Measurements from ENCODE around the gene TTC7B. TPM values are rescaled to one million over a fixed set of nuclear protein-coding genes. Genes with fewer than 3 reads are reported as not detected.

The TTC7B gene
- total and polyA plus RNA-seq, 2 experiments from 2014 or later: 7.9 to 28.6 TPM

GRCh38 chr14:90490720-90491050 is 325.5 kb downstream of the TTC7B start:
- H3F3A ChIP-seq (replicated peaks; ENCODE audit: low read depth): no peaks in the 10 kb centered on the region
- no peak overlapping the region for H3K27ac Mint-ChIP-seq
- ATAC-seq (no peak), DNase-seq (ENCODE audit: low spot score) (no peak)
- no peaks in the 10 kb centered on the region; the same call in 2 of the 3 replicates for H3K36me3 Mint-ChIP-seq (ENCODE audit: low read depth)
- no peak overlapping the region for H2AFZ ChIP-seq
- H3K9me2 ChIP-seq (ENCODE audit: insufficient read depth): 0 out of 2 replicates have a peak, but pooled peaks cover 7% of the 10 kb centered on the region
- peaks cover 14% of the 10 kb centered on the region for H3K4me1 ChIP-seq (ENCODE audit: insufficient read depth)
- H3K36me3 ChIP-seq (ENCODE audit: insufficient read depth): no peaks in the 10 kb centered on the region
- H3K4me1 Mint-ChIP-seq: peaks cover 16% of the 10 kb centered on the region
- no peaks in the 10 kb centered on the region for H3K9me3 Mint-ChIP-seq
- no peaks in the 10 kb centered on the region for H4K20me1 ChIP-seq (replicated peaks; ENCODE audit: insufficient read depth)
- H3K27me3 Mint-ChIP-seq (ENCODE audit: insufficient read depth, low read depth, poor library complexity): peaks cover 22% of the 10 kb centered on the region
- H3K27me3 ChIP-seq (ENCODE audit: insufficient read depth): no peaks in the 10 kb centered on the region
- H3K4me3 Mint-ChIP-seq: no peak overlapping the region
- no peaks in the 10 kb centered on the region for H3K79me2 ChIP-seq (replicated peaks; ENCODE audit: insufficient read depth)
- no peak overlapping the region for H3K4me3 ChIP-seq
- no peak overlapping the region for H3K4me2 ChIP-seq
- no peak overlapping the region for H3K27ac ChIP-seq (ENCODE audit: low read depth)
- TF ChIP-seq CTCF (conservative IDR thresholded peaks at IDR 0.05; ENCODE audit: low read depth in 2 of 2) (no peak), POLR2AphosphoS5 (IDR thresholded peaks at IDR 0.05; ENCODE audit: low read depth) (no peak), REST (IDR thresholded peaks at IDR 0.05; ENCODE audit: unreplicated experiment) (no peak), ETS1 (IDR thresholded peaks at IDR 0.05) (no peak), STAT1 (IDR thresholded peaks at IDR 0.05; ENCODE audit: unreplicated experiment) (no peak), ZNF114 (CRISPR knock-in tag; IDR thresholded peaks at IDR 0.05) (no peak)

- no peak for TF ChIP-seq EZH2phosphoT487 (IDR thresholded peaks at IDR 0.05; ENCODE audit: unreplicated experiment)
- TF ChIP-seq REST (IDR thresholded peaks at IDR 0.05; ENCODE audit: unreplicated experiment): no peak
- TF ChIP-seq CREB1 (CRISPR knock-in tag; IDR thresholded peaks at IDR 0.05; ENCODE audit: low read depth): no peak
- TF ChIP-seq EZH2 (IDR thresholded peaks at IDR 0.05; ENCODE audit: low read depth, unreplicated experiment): no peak
- no peak for TF ChIP-seq NANOG (IDR thresholded peaks at IDR 0.05; ENCODE audit: borderline replicate concordance)
- TF ChIP-seq STAT1 (IDR thresholded peaks at IDR 0.05; ENCODE audit: unreplicated experiment): no peak
- TF ChIP-seq CTCF (conservative IDR thresholded peaks at IDR 0.05; ENCODE audit: low read depth in 2 of 2): no peak
- H3K79me2 ChIP-seq (replicated peaks; ENCODE audit: insufficient read depth): no peaks in the 10 kb centered on the region
- no peak overlapping the region for H3K27ac ChIP-seq (ENCODE audit: low read depth)
- H3K4me1 Mint-ChIP-seq: peaks cover 16% of the 10 kb centered on the region
- ATAC-seq (no peak), DNase-seq (ENCODE audit: low spot score) (no peak)
- H3K4me2 ChIP-seq: no peak overlapping the region
- H3K36me3 ChIP-seq (ENCODE audit: insufficient read depth): no peaks in the 10 kb centered on the region
- no peaks in the 10 kb centered on the region for H3K9me3 Mint-ChIP-seq
- no peak overlapping the region; the same call in 2 of the 3 replicates for H3K4me3 Mint-ChIP-seq
- H3K27me3 Mint-ChIP-seq (ENCODE audit: insufficient read depth, low read depth, poor library complexity): peaks cover 22% of the 10 kb centered on the region
- H2AFZ ChIP-seq: no peak overlapping the region
- no peak overlapping the region for H3K4me3 ChIP-seq
- H3K36me3 Mint-ChIP-seq (ENCODE audit: low read depth): no peaks in the 10 kb centered on the region; the same call in 2 of the 3 replicates
- H4K20me1 ChIP-seq (replicated peaks; ENCODE audit: insufficient read depth): no peaks in the 10 kb centered on the region
- H3K27ac Mint-ChIP-seq: no peak overlapping the region
- H3K27me3 ChIP-seq (ENCODE audit: insufficient read depth): no peaks in the 10 kb centered on the region
- H3F3A ChIP-seq (replicated peaks; ENCODE audit: low read depth): no peaks in the 10 kb centered on the region
- peaks cover 14% of the 10 kb centered on the region for H3K4me1 ChIP-seq (ENCODE audit: insufficient read depth)
- H3K9me2 ChIP-seq (ENCODE audit: insufficient read depth): 0 out of 2 replicates have a peak, but pooled peaks cover 4% of the 10 kb centered on the region
These were observed 326.1 kb downstream of the TTC7B start for GRCh38 chr14:90489916-90490719.

Measured in GM23338 (cell line).